Smooth muscle cell (in vitro differentiated cells): ENCODE data around the gene DPYSL4. TPM values are rescaled to one million over a fixed set of nuclear protein-coding genes. Genes with fewer than 3 reads are reported as not detected.

Source experiments
- DNase-seq: peaks from one replicate; lab custom pipeline; 2025; ENCODE audit not compliant: unreplicated experiment; lab: John Stamatoyannopoulos, UW
- H2AFZ ChIP-seq: fragments of 200-600 bp; sonication (generic); 2 replicates; pipeline ENCODE4 v1.6.0; 2016; ENCODE audit warnings: antibody characterized with exemption, low read depth, mild to moderate bottlenecking
- H3F3A ChIP-seq: fragments of 200-600 bp; sonication (generic); 2 replicates; pipeline ENCODE4 v1.6.0; 2017; ENCODE audit warnings: antibody characterized with exemption, low read depth
- H3K27ac ChIP-seq: fragments of 200-600 bp; sonication (generic); 2 replicates; pipeline ENCODE4 v1.5.1; 2016; ENCODE audit warnings: low read depth, mild to moderate bottlenecking
- H3K27me3 ChIP-seq: fragments of 200-600 bp; sonication (generic); 2 replicates; pipeline ENCODE4 v1.6.1; 2016; ENCODE audit warnings: low read depth, mild to moderate bottlenecking
- H3K36me3 ChIP-seq: fragments of 200-600 bp; sonication (generic); 2 replicates; pipeline ENCODE4 v1.5.1; 2016; ENCODE audit warnings: low read depth
- H3K4me1 ChIP-seq: fragments of 200-600 bp; sonication (generic); 2 replicates; pipeline ENCODE4 v1.5.1; 2016; ENCODE audit warnings: low read depth
- H3K4me2 ChIP-seq: fragments of 200-600 bp; sonication (generic); 2 replicates; pipeline ENCODE4 v1.6.0; 2016; ENCODE audit warnings: mild to moderate bottlenecking
- H3K4me3 ChIP-seq: fragments of 200-600 bp; sonication (generic); 2 replicates; pipeline ENCODE4 v1.5.1; 2016; ENCODE audit warnings: mild to moderate bottlenecking
- H3K79me2 ChIP-seq: fragments of 200-600 bp; sonication (generic); 2 replicates; pipeline ENCODE4 v1.6.0; 2016; ENCODE audit warnings: low read depth, mild to moderate bottlenecking
- H3K9ac ChIP-seq: fragments of 200-600 bp; sonication (generic); 2 replicates; pipeline ENCODE4 v1.6.0; 2016; ENCODE audit warnings: low read depth
- H3K9me3 ChIP-seq: fragments of 200-600 bp; sonication (generic); replicated peaks from 2 replicates; pipeline ENCODE4 v1.5.1; 2016; ENCODE audit warnings: low read depth
- H4K20me1 ChIP-seq: fragments of 200-600 bp; sonication (generic); 2 replicates; pipeline ENCODE4 v1.6.0; 2016; ENCODE audit warnings: low read depth
- WGBS: methylation state at CpG from one replicate; pipeline ENCODE4 v1.1.7; 2016; ENCODE audit warnings: low lambda C conversion rate; 5-methylcytosine and 5-hydroxymethylcytosine counted together
- polyA plus RNA-seq: library from polyadenylated mRNA; unstranded; fragments of >200 nt; fragmentation: Nextera tagmentation; extraction: Ambion mirVana; gene quantifications from 2 replicates; pipeline ENCODE4 v1.2.1, GENCODE V29; 2016
- total RNA-seq: library from RNA; depleted of rRNA; stranded (reverse); fragments of >200 nt; gene quantifications from 2 replicates; pipeline ENCODE4 v1.2.3, GENCODE V29; 2014
- TF ChIP-seq, protein P1 (sequence below): fragments of 200-600 bp; sonication (generic); IDR thresholded peaks from 2 replicates; pipeline ENCODE4 v1.5.1; 2017; ENCODE audit warnings: borderline replicate concordance, mild to moderate bottlenecking, antibody characterized with exemption; ENCODE audit not compliant: insufficient read depth, poor library complexity, severe bottlenecking

Gene DPYSL4
- total and polyA plus RNA-seq, 2 experiments from 2014 or later = 6.0 to 7.4 TPM

DNA sequence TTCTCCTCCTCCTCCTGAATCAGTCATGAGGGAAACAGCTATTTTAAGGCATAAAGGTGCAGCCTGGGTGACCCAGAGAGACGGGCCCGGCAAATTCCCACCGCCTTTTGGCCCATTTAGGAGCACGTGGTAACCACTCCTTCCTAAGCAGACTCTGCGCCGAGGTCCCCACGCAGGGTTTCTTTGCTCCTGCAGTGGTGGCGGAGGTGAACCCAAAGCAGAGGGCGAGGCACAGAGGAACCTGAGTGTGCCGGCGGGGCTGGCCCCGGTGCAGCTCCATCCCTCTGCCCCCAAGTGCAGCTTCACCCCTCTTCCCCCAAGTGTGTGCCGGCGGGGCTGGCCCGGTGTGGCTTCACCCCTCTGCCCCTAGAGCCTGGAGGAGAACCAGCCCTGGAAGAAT, 50.6 kb downstream of the DPYSL4 start:
- Histone ChIP-seq H3F3A (no peaks in the 10 kb centered on the region), H3K4me1 (peaks cover 4% of the 10 kb centered on the region), H3K27ac (no peak overlapping the region), H3K9ac (no peak overlapping the region), H3K79me2 (no peaks in the 10 kb centered on the region), H3K4me3 (no peak overlapping the region), H3K4me2 (no peak overlapping the region), H3K36me3 (no peaks in the 10 kb centered on the region), H3K9me3 (no peaks in the 10 kb centered on the region), H2AFZ (no peak overlapping the region), H4K20me1 (no peaks in the 10 kb centered on the region), H3K27me3 (no peaks in the 10 kb centered on the region)
- TF ChIP-seq, protein P1, sequence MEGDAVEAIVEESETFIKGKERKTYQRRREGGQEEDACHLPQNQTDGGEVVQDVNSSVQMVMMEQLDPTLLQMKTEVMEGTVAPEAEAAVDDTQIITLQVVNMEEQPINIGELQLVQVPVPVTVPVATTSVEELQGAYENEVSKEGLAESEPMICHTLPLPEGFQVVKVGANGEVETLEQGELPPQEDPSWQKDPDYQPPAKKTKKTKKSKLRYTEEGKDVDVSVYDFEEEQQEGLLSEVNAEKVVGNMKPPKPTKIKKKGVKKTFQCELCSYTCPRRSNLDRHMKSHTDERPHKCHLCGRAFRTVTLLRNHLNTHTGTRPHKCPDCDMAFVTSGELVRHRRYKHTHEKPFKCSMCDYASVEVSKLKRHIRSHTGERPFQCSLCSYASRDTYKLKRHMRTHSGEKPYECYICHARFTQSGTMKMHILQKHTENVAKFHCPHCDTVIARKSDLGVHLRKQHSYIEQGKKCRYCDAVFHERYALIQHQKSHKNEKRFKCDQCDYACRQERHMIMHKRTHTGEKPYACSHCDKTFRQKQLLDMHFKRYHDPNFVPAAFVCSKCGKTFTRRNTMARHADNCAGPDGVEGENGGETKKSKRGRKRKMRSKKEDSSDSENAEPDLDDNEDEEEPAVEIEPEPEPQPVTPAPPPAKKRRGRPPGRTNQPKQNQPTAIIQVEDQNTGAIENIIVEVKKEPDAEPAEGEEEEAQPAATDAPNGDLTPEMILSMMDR = no peak
- DNase-seq = no peak
- WGBS = 90% methylated on average over 15 of the region's 15 CpGs

DNA sequence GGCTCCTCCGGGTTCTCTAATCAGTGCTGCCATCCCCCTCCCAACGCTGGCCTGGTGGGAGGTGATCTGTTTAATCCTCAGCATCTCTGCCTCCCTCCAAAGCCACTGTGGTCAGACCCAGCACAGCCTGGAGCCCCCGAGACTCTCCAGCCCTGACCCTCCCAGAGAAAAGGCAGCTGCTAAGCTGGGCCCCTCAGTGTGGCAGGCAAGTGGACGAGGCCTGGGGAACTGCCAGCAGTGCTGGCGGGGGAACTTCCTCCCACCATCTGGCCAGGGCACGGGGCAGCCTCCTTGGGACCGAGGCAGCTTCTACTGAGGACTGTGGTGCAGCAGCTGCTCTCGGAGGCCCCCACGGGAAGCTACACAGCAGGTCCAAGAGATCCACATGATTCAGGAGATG, 51.1 kb downstream of the DPYSL4 start:
- TF ChIP-seq, protein P1 = no peak
- WGBS = 61% methylated on average over 9 of the region's 9 CpGs
- Histone ChIP-seq H3K36me3 (no peaks in the 10 kb centered on the region), H4K20me1 (no peaks in the 10 kb centered on the region), H3K27me3 (no peaks in the 10 kb centered on the region), H3K4me1 (peaks cover 5% of the 10 kb centered on the region), H3K9me3 (no peaks in the 10 kb centered on the region), H3K79me2 (no peaks in the 10 kb centered on the region), H3F3A (no peaks in the 10 kb centered on the region), H3K4me3 (no peak overlapping the region), H2AFZ (no peak overlapping the region), H3K27ac (no peak overlapping the region), H3K4me2 (no peak overlapping the region), H3K9ac (no peak overlapping the region)
- DNase-seq = no peak

DNA sequence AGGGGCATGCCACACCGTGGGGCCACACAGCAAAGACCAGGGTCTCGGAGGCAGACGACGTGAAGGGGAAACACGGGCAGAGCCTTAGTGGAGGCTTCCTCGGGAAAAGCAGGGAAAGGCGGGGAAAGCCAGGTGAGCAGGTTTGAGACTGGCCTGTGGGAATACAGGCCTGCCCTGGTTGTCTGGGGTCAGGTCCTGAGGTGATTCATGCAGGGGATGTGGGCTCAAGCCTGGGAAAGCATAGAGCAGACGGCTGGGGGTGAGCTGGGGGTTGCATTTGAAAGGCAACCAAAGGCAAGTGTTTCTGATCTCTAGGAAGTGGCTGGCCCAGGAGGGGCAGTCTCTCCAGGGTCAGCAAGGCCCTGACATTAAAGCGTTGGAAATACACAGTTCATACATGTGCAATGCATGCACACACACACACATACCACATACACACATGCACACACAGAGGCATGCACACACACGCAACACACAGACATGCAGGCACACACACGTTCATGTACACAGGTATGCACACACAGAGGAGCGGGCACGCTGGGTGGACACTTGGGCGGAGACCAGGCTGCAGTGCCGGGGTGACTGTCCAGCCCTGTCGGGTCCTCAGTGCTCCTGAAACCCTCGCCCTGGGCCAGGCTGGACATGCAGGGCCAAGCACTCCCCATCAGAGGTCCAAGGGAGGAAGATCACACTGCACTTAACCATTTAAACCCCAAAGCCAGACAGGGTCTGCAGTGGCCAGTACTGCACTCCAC, 51.8 kb downstream of the DPYSL4 start:
- Histone ChIP-seq H3K36me3 (no peaks in the 10 kb centered on the region), H3K4me1 (peaks cover 8% of the 10 kb centered on the region), H3K4me2 (no peak overlapping the region), H2AFZ (no peak overlapping the region), H3K27ac (no peak overlapping the region), H3K79me2 (no peaks in the 10 kb centered on the region), H3K27me3 (no peaks in the 10 kb centered on the region), H3K9ac (no peak overlapping the region), H3K4me3 (no peak overlapping the region), H3F3A (no peaks in the 10 kb centered on the region), H3K9me3 (no peaks in the 10 kb centered on the region), H4K20me1 (no peaks in the 10 kb centered on the region)
- TF ChIP-seq, protein P1 = no peak
- 89% methylated on average over 17 of the region's 17 CpGs for WGBS
- no peak for DNase-seq
